Myocyte (in vitro differentiated cells): ENCODE measurements around the gene PKD1L1. TPM values are rescaled to one million over a fixed set of nuclear protein-coding genes. Genes with fewer than 3 reads are reported as not detected.

ENCODE experiments used
- DNase-seq: peaks from one replicate; pipeline ENCODE4 v3.0.0-alpha.2; 2012; ENCODE audit warnings: low read depth
- total RNA-seq: library from RNA; depleted of rRNA; stranded (reverse); fragments of >200 nt; gene quantifications from 2 replicates; pipeline ENCODE4 v1.2.3, GENCODE V29; 2014

PKD1L1 gene
- total RNA-seq, 1 donor from 2014 or later: 0.03 TPM

DNA sequence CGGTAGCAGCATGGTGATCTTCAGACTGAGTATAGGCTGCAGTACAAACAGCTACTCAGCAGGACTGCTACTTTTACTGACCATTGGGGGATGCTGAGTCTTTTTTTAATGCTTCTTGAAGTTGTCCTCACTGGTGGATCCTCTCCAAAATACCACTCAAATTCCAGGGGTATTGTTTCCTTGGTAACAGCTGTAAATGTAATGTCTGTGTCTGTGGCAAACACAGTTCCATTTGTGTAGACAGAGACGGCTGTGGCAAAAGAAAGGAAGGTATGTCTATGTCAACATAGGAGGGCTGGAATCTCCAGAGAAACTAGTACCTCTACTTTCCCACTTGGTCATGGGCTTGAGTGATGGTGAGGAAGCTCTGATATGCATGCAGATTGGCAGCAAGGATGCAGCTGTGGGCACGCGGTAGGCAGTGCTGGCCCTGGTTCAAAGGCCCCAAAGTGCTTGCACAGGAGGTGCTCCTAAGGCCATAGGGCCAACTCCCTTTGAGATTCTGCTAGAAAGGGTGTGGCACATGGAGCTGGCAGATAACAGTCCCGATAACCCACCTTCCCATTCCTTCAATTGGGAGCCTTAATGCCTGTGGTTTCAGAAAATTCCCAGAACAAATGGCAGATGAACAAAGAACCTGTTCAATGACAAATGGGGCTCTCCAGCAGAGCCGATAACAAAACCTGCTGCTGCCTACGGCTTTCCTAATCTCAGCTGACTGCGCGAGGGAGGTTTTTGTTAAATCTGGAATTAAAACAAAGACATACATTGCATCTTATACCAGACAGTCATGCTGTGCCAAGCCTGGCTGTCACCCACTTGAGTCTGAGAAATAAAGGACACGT lies 43.0 kb downstream of the PKD1L1 start:
- DNase-seq: peak; percentile 59

DNA sequence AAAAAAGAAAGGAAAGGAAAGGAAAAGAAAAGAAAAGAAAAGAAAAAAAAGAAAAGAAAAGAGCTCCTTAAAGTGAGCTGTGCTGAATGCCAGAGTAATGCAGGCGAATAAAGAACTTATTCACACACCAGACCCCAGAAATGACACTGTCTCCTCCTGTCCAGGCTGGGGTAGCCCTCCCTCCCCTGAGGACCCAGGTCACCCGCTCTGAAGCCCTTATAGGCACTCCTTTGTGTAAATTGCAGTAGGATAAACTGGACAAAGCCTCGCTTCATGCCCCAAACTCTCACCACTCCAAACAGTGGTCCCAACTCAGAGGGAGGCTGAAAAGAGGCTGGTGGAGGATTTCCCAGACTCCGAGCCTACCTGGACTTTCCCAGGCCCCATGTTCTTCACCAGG lies 46.3 kb downstream of the PKD1L1 start:
- no peak for DNase-seq

- peak; percentile 61 for DNase-seq
Measured at GRCh38 chr7:47901542-47901941, 46.7 kb downstream of the PKD1L1 start.

GRCh38 chr7:47897831-47898230 lies 50.4 kb downstream of the PKD1L1 start:
- no peak for DNase-seq

DNA sequence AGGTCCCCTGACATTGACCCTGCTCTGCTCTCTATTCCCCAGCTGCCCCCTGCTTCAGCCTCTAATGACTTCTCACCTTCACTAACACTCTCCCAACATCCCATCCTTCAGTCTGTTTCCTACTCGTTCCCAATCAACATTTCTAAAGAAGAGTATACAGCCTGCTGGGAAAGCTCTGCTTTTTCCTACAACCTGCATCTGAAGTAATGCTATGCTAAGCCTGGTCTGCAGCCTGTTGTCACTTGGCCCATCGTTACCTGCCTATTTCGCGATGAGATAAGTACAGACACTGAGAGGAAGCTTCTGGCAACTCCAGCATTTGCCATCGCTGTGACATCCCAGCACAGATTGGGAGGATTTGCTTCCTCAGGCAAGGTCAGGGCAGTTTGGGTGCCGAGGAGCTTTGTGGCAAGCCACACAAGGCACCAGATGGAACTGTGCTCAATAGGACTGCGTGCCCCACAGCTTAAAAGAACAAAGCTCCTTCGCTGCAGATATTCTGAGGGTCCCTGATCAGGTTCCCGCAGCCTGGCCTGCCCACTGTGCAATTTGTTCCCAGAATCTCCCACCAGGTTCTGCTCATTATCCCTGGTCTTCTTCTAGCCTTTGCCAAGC lies 51.4 kb downstream of the PKD1L1 start:
- DNase-seq: no peak

DNA sequence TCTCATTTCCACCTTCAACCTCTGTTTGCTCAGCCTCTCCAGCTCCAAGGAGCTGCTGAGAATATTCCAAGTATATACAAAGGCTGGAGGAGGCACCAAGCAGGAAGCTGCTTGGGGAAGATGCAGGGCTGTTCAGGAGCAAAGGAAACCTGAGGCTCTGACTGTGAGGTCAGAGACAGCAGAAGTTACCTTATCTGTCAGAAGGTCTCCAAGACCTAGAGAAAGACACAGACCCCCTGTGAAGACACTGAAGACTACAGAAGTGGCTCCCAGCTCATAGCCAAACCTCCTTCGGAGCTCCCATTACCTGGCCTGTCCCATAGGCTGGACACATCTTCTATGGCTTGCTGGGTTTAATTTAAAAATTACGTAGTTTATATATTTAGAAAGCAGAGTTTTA lies 53.2 kb downstream of the PKD1L1 start:
- DNase-seq: no peak

DNA sequence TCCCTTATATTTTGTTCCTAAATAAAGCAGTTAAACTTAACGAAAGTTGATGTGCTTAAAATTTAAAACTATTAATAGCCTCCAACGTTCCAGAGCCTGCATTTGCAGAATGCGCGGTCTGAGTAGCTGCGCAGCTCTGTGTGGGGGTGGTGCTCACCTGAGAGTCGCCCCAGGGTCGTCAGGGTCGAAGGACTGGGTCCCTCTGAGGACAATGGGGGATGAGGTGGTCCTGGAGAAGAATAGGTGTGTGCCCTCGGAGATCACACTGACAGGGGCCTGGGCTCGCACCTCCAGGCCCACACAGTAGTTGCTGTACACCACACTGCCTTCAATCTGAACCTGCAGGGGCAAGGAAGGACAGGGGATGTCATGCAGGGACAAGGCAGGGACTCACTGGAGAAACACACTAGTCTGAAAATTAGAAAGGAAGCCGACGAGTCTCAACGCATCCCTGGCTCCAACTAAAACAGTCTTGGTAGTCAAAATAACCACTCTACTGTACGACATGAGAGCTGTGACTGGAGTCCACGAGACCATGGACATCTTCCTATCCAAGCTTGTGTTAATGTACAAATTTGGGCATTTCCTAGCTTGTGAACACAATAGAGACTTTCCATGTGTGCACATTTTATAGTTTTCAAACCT lies 54.4 kb downstream of the PKD1L1 start:
- DNase-seq: no peak

GRCh38 chr7:47893238-47893637 lies 55.0 kb downstream of the PKD1L1 start:
- no peak for DNase-seq

GRCh38 chr7:47890606-47891005 lies 57.7 kb downstream of the PKD1L1 start:
- DNase-seq: no peak

- no peak for DNase-seq
Measured at GRCh38 chr7:47890125-47890524, 58.1 kb downstream of the PKD1L1 start.

- no peak for DNase-seq
Measured at GRCh38 chr7:47889723-47890122, 58.5 kb downstream of the PKD1L1 start.

- no peak for DNase-seq
Measured at GRCh38 chr7:47888371-47889265, 59.6 kb downstream of the PKD1L1 start.

- no peak for DNase-seq
Measured at GRCh38 chr7:47887016-47887640, 61.1 kb downstream of the PKD1L1 start.

GRCh38 chr7:47885987-47886811 lies 62.1 kb downstream of the PKD1L1 start:
- DNase-seq: no peak

DNA sequence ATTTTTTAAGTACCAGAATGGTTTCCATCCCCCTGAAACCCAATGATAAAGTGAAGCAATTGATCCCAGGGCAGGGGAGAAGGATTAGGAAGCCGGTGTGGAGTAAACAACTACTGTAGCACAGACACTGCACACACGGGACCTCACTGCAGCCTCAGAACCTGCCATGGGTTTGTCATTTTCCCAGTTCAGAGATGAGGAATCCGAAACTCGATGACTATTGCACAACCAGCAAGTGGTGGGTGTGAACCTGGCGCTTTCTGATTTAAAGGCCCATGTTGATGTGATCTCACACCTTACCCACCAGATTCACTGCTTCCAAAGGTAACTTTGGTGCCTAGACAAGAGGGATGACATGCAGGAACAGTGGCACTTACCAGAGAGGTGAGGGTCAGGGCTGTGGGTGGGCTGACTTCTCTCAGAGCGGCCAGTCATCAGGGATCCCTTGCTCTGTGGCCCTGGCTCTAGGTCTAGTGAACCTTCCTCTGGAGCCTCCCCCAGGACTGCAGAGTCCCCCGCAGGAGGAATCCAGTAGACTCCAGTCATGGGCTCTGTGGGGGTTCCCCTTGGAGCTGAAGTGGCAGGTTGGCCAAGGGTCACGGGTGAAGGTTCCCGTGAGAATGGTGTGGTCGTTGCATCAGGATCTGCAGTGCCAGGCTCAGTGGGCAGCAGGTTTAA lies 62.8 kb downstream of the PKD1L1 start:
- DNase-seq: no peak

DNA sequence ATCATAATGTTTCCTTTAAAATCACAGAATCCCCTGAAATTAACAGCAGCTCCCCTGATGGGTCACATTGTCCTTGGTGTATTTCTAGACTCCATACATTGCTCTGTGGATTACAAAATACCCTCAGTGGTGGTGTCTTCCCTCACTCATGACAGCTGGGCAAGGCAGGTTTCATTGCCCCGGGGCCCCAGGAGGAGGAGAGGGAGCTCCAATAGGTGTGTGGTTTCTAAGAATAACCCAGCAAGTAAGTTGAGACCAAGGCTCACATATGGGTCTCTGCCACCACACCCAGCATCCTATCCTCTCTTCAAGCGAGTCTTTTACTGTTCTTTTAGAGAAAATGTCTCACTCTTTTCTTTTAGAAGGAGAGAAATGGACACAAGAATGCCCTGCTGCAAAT lies 63.6 kb downstream of the PKD1L1 start:
- DNase-seq: peak; percentile 36

GRCh38 chr7:47882635-47883034 lies 65.6 kb downstream of the PKD1L1 start:
- DNase-seq: peak; percentile 36

- no peak for DNase-seq
Measured at GRCh38 chr7:47881256-47881655, 67.0 kb downstream of the PKD1L1 start.

DNA sequence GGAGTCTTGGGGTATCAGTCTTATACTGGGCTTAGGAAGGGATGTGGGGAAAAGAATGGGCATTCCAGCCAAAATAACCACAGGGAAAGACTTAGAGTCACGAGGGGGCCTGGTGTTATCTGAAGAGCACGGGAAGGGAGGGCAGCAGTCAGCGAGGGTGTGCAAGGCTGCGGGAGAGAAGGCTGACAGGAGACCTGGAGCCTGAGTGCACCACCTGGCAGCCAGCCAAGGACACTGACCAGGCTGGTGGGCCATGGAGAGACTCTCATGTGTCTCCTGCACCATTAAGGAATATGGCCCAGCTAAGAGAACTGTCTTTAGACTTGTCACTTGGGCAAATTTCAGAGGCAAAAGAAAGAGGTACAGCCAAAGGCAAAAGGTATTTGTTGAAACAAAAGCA lies 69.6 kb downstream of the PKD1L1 start:
- DNase-seq: no peak
